Measurements from ENCODE around the gene TMPRSS15. TPM values are rescaled to one million over a fixed set of nuclear protein-coding genes. Genes with fewer than 3 reads are reported as not detected.

Gene TMPRSS15
- total RNA-seq, 1 experiment from 2014 or later: 1.4 TPM

GRCh38 chr21:18349468-18349867 lies 54.1 kb downstream of the TMPRSS15 start:
- no peak for DNase-seq (ENCODE audit: low spot score)

- DNase-seq (ENCODE audit: low spot score): no peak
Measured at GRCh38 chr21:18340387-18340942, 63.1 kb downstream of the TMPRSS15 start.

GRCh38 chr21:18335651-18336236 lies 67.8 kb downstream of the TMPRSS15 start:
- DNase-seq (ENCODE audit: low spot score): no peak

GRCh38 chr21:18334066-18334465 lies 69.5 kb downstream of the TMPRSS15 start:
- DNase-seq (ENCODE audit: low spot score): peak; percentile 11

GRCh38 chr21:18318156-18318555 lies 85.4 kb downstream of the TMPRSS15 start:
- no peak for DNase-seq (ENCODE audit: low spot score)

- DNase-seq (ENCODE audit: low spot score): no peak
Measured at GRCh38 chr21:18298228-18298627, 105.4 kb downstream of the TMPRSS15 start.

- DNase-seq (ENCODE audit: low spot score): no peak
Measured at GRCh38 chr21:18294100-18294499, 109.5 kb downstream of the TMPRSS15 start.

- DNase-seq (ENCODE audit: low spot score): no peak
Measured at GRCh38 chr21:18289876-18290275, 113.7 kb downstream of the TMPRSS15 start.

- no peak for DNase-seq (ENCODE audit: low spot score)
Measured at GRCh38 chr21:18285379-18285778, 118.2 kb downstream of the TMPRSS15 start.

GRCh38 chr21:18275781-18276180 lies 127.8 kb downstream of the TMPRSS15 start:
- no peak for DNase-seq (ENCODE audit: low spot score)

GRCh38 chr21:18274370-18274769 lies 129.2 kb downstream of the TMPRSS15 start:
- no peak for DNase-seq (ENCODE audit: low spot score)

- DNase-seq (ENCODE audit: low spot score): no peak
Measured at GRCh38 chr21:18273400-18273799, 130.2 kb downstream of the TMPRSS15 start.

- DNase-seq (ENCODE audit: low spot score): no peak
Measured at GRCh38 chr21:18269856-18270255, 133.7 kb downstream of the TMPRSS15 start.

GRCh38 chr21:18268906-18269305 lies 134.7 kb downstream of the TMPRSS15 start:
- DNase-seq (ENCODE audit: low spot score): no peak

- no peak for DNase-seq (ENCODE audit: low spot score)
Measured at GRCh38 chr21:18267496-18267895, 136.1 kb downstream of the TMPRSS15 start.

GRCh38 chr21:18265944-18266343 lies 137.6 kb downstream of the TMPRSS15 start:
- DNase-seq (ENCODE audit: low spot score): no peak

GRCh38 chr21:18253799-18254198 lies 149.8 kb downstream of the TMPRSS15 start:
- DNase-seq (ENCODE audit: low spot score): no peak

GRCh38 chr21:18253221-18253620 lies 150.4 kb downstream of the TMPRSS15 start:
- no peak for DNase-seq (ENCODE audit: low spot score)

- DNase-seq (ENCODE audit: low spot score): no peak
Measured at GRCh38 chr21:18252680-18253079, 150.9 kb downstream of the TMPRSS15 start.

GRCh38 chr21:18252256-18252655 lies 151.3 kb downstream of the TMPRSS15 start:
- DNase-seq (ENCODE audit: low spot score): no peak

- no peak for DNase-seq (ENCODE audit: low spot score)
Measured at GRCh38 chr21:18251065-18251464, 152.5 kb downstream of the TMPRSS15 start.

GRCh38 chr21:18249672-18250071 lies 153.9 kb downstream of the TMPRSS15 start:
- DNase-seq (ENCODE audit: low spot score): peak; percentile 10

GRCh38 chr21:18248171-18248570 lies 155.4 kb downstream of the TMPRSS15 start:
- DNase-seq (ENCODE audit: low spot score): no peak

GRCh38 chr21:18245464-18245967 lies 158.1 kb downstream of the TMPRSS15 start:
- DNase-seq (ENCODE audit: low spot score): no peak

Data from H4 (cell line).